Endothelial cell (in vitro differentiated cells): ENCODE measurements around the gene CBX8. TPM values are rescaled to one million over a fixed set of nuclear protein-coding genes. Genes with fewer than 3 reads are reported as not detected.

ENCODE experiments used
- DNase-seq: peaks from one replicate; pipeline ENCODE4 v3.0.0; 2021; ENCODE audit warnings: low spot score
- H3K27ac Mint-ChIP-seq: one replicate; pipeline ENCODE4 v1.8.0; 2021; ENCODE audit warnings: mixed read lengths, inconsistent platforms; ENCODE audit not compliant: unreplicated experiment
- H3K27me3 Mint-ChIP-seq: one replicate; pipeline ENCODE4 v1.8.0; 2021; ENCODE audit warnings: mild to moderate bottlenecking, moderate library complexity, mixed read lengths, inconsistent platforms; ENCODE audit not compliant: unreplicated experiment
- H3K36me3 Mint-ChIP-seq: one replicate; pipeline ENCODE4 v1.8.0; 2021; ENCODE audit warnings: mild to moderate bottlenecking, low read depth, mixed read lengths, inconsistent platforms; ENCODE audit not compliant: unreplicated experiment
- H3K4me1 Mint-ChIP-seq: one replicate; pipeline ENCODE4 v1.8.0; 2021; ENCODE audit warnings: mild to moderate bottlenecking, mixed read lengths, inconsistent platforms; ENCODE audit not compliant: unreplicated experiment
- H3K4me3 Mint-ChIP-seq: one replicate; pipeline ENCODE4 v1.8.0; 2021; ENCODE audit warnings: mild to moderate bottlenecking, mixed read lengths, inconsistent platforms; ENCODE audit not compliant: unreplicated experiment
- H3K9me3 Mint-ChIP-seq: one replicate; pipeline ENCODE4 v1.8.0; 2021; ENCODE audit warnings: mixed read lengths, inconsistent platforms; ENCODE audit not compliant: unreplicated experiment
- CTCF ChIP-seq: fragments of 200-600 bp; sonication (generic); IDR thresholded peaks from one replicate; pipeline ENCODE4 v1.5.0; 2021; ENCODE audit warnings: antibody characterized with exemption; ENCODE audit not compliant: unreplicated experiment
- total RNA-seq: library from RNA; stranded (reverse); fragmentation: NEBNext Ultra II Directional; extraction: Animal tissue kit (Norgen Biotek cat#: 25700); gene quantifications from one replicate; pipeline ENCODE4 v1.2.1, GENCODE V29; 2021; ENCODE audit not compliant: unreplicated experiment

The CBX8 gene
- total RNA-seq, 1 donor from 2014 or later = 3.3 TPM

- Mint-ChIP-seq H3K27me3 (peaks cover 41% of the 10 kb centered on the region), H3K9me3 (no peaks in the 10 kb centered on the region), H3K27ac (no peak overlapping the region), H3K36me3 (no peaks in the 10 kb centered on the region), H3K4me1 (peaks cover 9% of the 10 kb centered on the region), H3K4me3 (peak overlapping the region; percentile 56)
- peak; percentile 70 for DNase-seq
- peak; percentile 49 for TF ChIP-seq CTCF
Observed at GRCh38 chr17:79811011-79811867, 14.4 kb upstream of the CBX8 start.

- peak; percentile 79 for DNase-seq
- peaks cover 40% of the 10 kb centered on the region for H3K27me3 Mint-ChIP-seq
- H3K27ac Mint-ChIP-seq = no peak overlapping the region
- no peaks in the 10 kb centered on the region for H3K36me3 Mint-ChIP-seq
- peak overlapping the region; percentile 51 for H3K4me3 Mint-ChIP-seq
- H3K9me3 Mint-ChIP-seq = no peaks in the 10 kb centered on the region
- TF ChIP-seq CTCF = no peak
- peaks cover 15% of the 10 kb centered on the region for H3K4me1 Mint-ChIP-seq
Observed at GRCh38 chr17:79810130-79811010, 13.5 kb upstream of the CBX8 start.

GRCh38 chr17:79809530-79810129 lies 12.8 kb upstream of the CBX8 start:
- Mint-ChIP-seq H3K27ac (no peak overlapping the region), H3K9me3 (no peaks in the 10 kb centered on the region), H3K4me3 (no peak overlapping the region), H3K4me1 (peaks cover 20% of the 10 kb centered on the region), H3K27me3 (peaks cover 48% of the 10 kb centered on the region), H3K36me3 (no peaks in the 10 kb centered on the region)
- DNase-seq = no peak
- no peak for TF ChIP-seq CTCF

GRCh38 chr17:79808763-79809529 lies 12.1 kb upstream of the CBX8 start:
- Mint-ChIP-seq H3K4me3 (peak overlapping the region; percentile 62), H3K27me3 (peaks cover 47% of the 10 kb centered on the region), H3K36me3 (no peaks in the 10 kb centered on the region), H3K4me1 (peaks cover 23% of the 10 kb centered on the region), H3K27ac (peak overlapping the region; percentile 74), H3K9me3 (no peaks in the 10 kb centered on the region)
- no peak for TF ChIP-seq CTCF
- no peak for DNase-seq
